GM19438 (cell line): ENCODE measurements around the gene RNASEH1.
A peak's percentile ranks its signal among the peaks of the same experiment; 100 is the strongest.

ENCODE experiments used
- ATAC-seq: cut with Tn5 transposase; IDR thresholded peaks from one replicate; pipeline ENCODE4 v1.9.1; 2021; ENCODE audit warnings: low read depth; ENCODE audit not compliant: unreplicated experiment

RNASEH1 gene

DNA sequence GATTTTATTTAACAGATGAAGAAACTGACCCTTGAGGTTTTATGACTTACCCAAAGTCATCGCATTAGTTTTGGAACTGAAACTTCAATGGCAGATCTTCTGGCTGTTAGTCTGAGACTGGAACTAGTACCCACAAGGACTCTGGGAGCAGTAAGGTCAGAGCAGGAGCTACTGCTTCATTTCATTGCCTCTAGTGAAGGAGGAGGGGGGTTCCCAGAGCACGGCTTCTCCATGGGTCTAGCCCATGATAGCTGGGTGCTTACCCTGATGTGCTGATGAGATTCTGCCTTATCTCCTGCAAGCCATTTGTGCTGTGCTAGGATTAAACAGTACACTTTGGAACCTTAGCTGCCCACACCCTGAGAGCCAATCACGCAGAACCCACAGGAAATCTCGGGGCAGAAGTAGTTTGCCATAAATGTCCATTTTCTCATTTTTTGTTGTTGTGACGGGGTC is 5.4 kb upstream of the RNASEH1 start:
- peak; percentile 47 for ATAC-seq

- ATAC-seq = peak; percentile 9
Measured at GRCh38 chr2:3557639-3558204, 411 bp downstream of the RNASEH1 start.

DNA sequence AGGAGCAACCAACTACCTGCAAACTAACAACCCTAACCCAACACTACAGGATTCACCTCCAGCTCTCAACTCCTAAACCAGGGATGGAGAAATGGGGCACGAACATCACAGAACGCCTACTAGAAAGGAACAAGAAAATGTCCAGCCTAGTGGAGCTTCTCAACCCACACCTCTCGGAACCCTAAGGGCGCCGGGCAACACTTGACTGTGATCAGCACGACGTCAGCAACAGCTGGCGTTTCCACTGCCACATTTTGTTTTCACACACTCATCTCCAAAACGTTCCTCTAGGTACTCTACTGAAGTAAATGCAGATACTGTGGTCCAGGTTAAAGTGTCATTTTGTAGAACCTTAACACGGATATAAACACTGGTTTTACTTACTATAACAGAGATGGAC is 4.2 kb downstream of the RNASEH1 start:
- no peak for ATAC-seq

DNA sequence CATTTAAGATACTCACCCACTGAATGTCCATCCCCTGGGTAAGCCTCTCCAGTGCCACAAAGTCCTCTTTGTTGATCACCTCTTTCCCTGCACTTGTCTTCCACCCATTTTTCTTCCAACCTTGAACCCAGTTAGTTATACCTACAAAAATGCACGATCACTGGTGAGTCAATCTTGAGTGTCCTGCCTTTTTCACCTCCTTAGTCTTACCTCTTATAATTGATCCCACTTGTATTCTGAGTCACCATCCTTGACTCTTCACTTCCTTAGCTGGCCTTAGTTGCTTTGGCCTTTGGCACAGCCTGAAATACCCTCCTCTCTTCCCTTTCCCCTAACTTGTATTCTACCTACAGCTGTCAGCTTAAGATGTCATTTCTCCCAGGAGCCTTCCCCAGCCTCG is 10.2 kb downstream of the RNASEH1 start:
- no peak for ATAC-seq

GRCh38 chr2:3545788-3546478 is 12.2 kb downstream of the RNASEH1 start:
- no peak for ATAC-seq

DNA sequence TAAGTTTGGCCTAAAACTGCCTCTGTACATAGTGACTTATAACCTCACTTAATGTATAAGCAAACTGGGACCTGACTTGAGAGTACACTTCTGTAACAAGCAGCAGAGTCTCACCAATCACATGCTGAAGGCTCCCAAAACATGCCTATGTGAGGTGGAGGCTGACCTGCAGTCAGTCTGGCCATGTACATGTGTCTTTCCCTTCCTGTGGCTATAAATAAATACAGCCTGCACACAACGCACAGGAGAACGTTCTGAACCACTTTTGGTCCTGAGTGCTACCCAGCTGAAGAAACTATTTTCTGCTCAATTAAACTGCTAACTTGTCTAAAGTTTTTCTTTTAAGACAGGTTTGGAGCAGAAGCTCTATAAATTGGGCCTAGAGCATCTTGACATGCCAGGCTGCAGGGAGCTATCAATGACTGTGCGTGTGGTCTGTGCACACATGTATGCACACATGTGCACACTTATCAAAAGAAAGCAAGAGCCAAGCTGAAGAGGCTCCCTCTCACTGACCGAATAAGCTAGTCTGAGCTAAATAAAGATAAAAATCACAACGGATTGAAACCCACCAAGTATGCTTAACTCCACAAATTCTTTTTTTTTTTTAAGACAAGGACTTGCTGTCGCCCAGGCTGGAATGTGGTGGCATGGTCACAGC is 15.0 kb downstream of the RNASEH1 start:
- no peak for ATAC-seq

GRCh38 chr2:3542107-3542506 is 16.0 kb downstream of the RNASEH1 start:
- no peak for ATAC-seq

GRCh38 chr2:3539836-3540235 is 18.3 kb downstream of the RNASEH1 start:
- ATAC-seq = no peak

DNA sequence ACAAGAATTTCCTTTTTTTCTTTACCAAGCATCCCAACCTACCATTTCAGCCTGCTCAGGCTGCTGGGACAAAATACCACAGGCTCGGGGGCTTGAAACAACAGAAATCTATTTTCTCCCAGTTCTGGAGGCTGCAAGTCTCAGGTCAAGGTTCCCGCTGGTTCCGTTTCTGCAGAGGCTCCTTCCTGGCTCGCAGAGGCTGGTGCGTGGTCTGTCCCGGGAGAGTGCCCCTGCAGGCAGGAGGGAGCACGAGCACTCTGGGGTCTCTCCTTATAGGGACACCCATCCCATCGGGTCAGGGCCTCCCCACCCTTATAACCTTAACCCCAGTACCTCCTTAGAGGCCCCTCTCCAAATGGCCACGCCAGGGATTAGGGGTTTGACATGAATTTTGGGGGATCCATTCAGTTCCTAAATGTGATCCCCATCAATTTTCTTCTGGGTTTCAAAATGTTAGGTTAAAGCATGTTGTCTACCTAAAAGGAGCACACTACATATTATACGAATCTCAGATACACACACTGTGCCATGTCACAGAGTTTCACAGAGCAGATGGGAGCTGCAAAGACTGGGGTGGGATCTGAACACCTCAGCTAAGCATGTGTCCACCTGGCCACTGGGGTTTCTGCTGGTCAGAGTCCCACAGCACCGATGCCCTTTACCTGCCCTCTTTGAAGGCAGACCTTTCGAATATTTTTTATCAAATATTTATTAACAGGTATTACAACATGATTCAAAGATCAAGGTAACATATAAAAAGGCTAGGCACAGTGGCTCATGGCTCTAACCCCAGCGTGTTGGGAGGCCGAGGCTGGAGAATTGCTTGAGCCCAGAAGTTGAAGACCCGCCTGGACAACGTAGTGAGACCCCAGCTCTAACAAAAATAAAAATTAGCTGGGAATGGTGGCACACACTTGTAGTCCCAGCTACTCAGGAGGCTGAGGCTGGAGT is 21.2 kb downstream of the RNASEH1 start:
- ATAC-seq = peak; percentile 84

- ATAC-seq = peak; percentile 54
Measured at GRCh38 chr2:3535794-3536681, 22.1 kb downstream of the RNASEH1 start.

- no peak for ATAC-seq
Measured at GRCh38 chr2:3535467-3535793, 22.7 kb downstream of the RNASEH1 start.

DNA sequence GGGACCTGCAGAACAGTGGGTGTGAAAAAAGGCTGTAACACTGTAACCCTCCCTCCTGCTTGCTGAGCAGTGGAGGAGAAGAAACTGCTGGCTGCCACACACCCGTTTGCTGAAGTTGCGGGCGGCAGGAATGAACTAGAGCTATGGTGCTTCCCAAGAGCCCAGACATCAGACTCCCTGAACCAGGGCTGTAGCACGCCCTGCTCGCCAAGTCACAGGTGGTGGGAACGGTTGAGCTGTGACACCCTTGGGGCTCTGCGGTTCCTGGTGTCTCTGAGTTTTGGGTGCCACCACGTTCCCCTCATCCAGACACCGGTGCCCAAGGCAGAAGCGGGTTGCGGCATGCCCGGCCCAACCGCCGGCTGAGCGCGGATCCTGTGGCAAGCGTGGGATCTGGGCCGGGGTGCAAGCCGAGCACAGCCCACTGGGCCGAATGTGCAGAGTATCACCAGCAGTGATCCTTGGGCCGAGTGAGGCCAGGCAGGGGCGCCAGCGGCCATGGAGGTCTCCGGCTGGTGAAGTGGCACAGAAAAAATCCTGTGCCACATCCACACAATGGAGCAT is 23.8 kb downstream of the RNASEH1 start:
- no peak for ATAC-seq

- ATAC-seq = no peak
Measured at GRCh38 chr2:3533836-3534235, 24.3 kb downstream of the RNASEH1 start.

GRCh38 chr2:3532941-3533340 is 25.2 kb downstream of the RNASEH1 start:
- no peak for ATAC-seq

DNA sequence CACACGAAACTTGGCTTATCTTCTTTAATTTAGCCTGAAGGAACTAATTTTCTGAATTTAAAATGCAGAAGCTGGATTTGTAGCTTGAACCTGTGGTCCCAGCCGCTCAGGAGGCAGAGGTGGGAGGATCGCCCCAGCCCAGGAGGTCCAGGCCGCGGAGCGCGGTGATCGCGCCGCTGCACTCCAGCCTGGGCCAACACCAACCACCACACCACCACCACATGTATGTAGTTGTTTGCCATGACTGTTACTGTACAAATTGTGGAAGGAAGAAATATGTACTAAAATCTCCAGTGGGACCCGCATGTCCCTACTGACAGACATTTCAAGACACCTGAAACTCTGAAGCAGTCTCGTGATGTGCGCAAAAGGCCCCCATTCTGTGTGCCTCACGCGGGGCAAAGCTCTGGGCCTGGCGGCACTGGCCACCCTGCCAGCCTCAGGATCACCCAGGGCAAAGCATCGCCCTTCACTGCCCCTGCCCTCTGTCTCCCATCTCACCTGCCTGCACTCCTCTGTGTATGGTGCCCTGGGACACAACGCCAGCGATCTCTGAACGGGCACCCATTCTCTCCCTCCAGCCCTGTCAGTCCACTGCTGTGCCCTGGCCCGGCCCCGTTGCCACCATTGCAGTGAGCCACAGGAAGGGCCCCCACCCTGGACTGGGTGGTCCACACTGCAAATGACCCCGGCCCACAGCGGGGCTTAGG is 28.7 kb downstream of the RNASEH1 start:
- no peak for ATAC-seq

DNA sequence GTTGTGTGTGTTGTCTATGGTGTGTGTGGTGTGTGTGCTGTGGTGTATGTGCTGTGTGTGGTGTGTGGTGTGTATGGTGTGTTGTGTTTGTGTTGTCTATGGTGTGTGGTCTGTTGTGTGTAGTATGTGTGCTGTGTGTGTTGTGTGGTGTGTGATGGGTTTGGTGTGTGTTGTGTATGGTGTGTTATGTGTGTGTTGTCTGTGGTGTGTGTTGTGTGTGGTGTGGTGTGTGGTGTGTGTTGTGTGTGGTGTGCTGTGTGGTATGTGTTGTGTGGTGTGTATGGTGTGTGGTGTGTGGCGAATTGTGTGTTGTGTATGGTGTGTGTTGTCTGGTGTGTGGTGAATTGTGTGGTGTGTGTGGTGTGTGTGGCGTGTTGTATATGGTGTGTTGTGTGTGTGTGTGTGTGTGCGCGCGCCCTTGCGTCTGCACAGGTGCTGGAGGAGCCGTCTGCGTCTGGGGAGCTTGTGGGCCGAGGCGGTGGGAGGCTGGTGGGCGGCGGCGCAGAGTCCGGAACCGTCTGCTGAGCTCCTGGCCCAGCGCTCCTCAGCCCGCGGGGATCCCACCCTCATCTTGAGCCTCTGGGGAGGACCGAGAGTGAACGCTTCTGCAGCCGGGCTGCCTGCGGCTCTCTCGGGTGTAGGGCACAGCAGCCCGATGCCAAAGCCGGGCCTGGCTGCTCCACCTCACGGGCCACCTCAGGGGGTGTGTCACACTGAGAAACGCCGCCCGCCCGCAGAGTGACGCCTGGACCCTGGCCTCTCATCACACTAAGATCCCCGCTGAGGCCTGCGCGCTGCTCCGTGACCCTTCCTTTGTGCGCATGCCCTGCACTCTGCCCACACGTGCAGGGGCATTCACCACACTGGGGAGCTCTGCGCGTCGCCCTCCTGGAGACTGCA is 30.0 kb downstream of the RNASEH1 start:
- no peak for ATAC-seq

DNA sequence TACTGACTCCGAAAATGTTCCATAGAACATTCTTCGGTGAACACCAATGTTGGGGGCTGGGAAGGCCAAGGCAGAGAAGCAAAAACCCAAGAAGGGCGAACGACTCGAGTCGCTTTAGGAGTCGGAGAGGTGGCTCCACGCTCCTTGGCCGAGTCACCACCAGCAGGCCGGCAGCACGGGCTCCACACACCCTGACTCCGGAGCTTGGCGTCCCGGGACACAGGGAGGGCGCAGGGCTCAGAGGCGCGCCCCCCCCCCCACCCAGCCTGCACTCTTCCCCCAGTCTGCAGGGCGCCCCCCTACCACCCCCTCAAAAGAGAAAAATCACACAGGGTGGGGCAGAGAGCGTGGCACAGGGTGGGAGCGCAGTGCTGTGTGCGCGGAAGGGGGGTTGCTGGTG is 31.3 kb downstream of the RNASEH1 start:
- ATAC-seq = no peak

GRCh38 chr2:3523551-3524041 is 34.5 kb downstream of the RNASEH1 start:
- no peak for ATAC-seq
